Left renal pelvis (tissue), 4 donors: ENCODE measurements around the gene BRD7. TPM values are rescaled to one million over a fixed set of nuclear protein-coding genes. Genes with fewer than 3 reads are reported as not detected.

Source experiments
- DNase-seq, 4 donors: peaks; one replicate each; pipeline ENCODE4 v3.0.0-alpha.2; 2013; ENCODE audit warnings: low read depth in 4 of 4, low spot score in 3 of 4
- polyA plus RNA-seq, 4 donors: library from polyadenylated mRNA; unstranded; fragments of 120-200 nt; gene quantifications; one replicate each; pipeline ENCODE4 v1.2.1, GENCODE V29; 2013; ENCODE audit not compliant: insufficient read length in 4 of 4

The BRD7 gene
- polyA plus RNA-seq, 4 donors, result 82.4 to 138 (median 117) TPM

DNA sequence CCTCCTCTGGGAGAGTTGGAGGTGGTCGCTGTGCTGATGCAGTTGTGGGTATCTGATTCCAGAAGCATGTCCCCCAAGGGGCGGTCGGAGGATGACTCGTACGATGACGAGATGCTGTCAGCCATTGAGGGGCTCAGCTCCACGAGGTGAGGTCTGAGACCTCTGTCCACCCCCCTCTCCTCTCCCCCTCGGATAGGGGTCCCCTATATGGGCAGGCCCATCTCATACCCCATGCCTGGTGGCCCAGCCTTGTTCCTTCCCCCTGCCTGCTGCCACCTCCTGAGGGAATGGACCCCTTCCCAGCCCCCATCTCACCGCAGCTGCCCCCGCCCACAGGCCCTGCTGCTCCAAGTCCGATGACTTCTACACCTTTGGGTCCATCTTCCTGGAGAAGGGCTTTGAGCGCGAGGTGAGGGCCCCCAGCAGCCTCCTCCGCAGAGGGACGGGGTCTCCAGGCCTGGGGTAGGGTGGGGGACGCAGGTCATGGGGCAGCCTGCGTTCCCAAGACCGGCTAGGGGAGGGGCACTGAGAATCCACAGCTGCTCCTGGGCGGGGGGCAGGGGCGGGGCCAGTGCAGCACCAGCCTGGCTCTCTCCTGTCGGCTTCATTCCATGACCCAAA lies 63.2 kb downstream of the BRD7 start:
- no peak for DNase-seq

DNA sequence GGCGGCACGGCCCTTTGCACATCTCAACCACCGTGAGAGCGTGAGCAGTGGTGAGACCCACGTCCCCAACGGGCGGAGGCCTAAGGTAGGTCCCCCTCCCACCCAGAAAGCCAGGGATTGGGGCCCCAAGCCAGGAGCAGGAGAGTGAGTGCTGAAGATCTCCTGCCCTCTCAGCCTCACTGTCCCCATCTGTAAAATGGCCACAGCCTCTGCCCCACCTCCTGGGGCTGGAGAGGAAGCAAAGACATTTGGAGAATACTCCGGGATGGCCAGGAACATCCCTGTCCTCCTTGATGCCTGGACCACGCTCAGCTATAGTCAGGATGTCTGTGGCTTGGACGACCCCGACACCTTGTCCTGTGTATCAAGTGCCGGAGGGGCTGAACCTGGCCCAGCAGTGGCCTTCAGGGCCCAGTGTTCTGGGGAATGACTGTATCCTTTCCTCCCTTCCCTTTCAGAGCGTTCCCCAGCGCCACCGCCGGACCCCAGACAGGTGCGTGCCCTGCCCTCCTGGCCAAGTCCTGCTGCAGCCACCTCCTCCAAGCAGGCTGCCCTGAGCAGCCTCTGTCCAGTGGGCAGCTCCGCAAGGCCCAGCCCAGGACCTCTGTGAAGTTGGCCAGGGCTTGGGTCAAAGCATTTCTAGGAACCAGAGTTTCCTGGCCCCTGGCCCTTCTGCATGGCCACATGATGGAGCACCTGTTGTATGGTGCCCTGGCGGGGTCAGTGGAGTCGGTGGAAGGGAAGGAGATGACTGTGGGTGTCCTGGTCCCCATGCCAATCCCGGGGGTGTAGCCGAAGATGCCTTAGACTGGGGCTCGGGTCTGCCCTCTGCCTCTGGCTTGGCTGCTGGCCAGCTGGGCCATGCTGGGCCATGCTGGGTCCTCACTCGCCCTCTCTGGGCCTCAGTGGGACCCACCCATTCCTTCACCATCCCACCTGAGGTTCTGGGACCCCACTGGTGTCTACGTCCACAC lies 64.0 kb downstream of the BRD7 start:
- no peak for DNase-seq

DNA sequence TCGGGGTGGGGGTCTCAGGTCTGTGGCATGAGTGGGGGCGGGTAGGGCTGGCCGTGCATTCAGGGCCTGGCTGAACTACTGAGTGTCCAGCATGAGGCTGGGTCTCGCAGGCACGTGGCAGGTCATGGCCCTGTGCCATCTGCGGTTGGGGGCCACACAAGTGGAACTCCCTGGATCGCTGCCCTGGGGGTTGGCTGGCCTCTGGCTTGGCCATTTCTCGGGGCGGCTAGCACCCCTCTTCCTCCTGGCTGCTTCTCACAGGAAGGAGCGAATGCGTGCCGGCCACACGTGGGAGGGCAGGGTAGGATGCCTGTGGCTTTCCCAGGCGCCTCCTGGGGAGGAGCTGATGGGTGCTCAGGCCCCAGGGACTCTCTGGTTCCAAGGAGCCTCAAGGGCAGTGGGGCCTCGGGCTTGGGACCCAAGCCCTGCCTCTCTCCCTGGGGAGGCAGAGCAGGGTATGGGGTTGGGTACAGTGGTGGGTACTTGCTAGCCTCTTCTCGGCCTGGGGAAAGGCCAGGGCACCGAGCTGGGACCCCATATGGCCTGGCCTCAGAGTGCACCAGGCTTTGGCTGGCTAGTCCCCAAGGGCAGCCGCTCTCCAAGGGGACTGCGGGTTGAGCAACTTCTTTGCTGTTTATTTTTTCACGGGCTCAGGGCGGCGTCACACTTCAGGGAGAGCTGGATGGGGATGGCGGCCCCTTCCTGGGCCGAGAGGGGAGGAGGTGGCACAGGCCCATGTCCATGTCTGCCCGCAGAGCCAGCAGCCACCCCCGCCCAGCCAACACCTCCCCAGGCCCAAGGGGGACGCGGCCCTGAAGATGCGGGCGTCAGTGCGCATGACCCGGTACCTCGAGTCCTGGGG lies 65.0 kb downstream of the BRD7 start:
- DNase-seq, result no peak

DNA sequence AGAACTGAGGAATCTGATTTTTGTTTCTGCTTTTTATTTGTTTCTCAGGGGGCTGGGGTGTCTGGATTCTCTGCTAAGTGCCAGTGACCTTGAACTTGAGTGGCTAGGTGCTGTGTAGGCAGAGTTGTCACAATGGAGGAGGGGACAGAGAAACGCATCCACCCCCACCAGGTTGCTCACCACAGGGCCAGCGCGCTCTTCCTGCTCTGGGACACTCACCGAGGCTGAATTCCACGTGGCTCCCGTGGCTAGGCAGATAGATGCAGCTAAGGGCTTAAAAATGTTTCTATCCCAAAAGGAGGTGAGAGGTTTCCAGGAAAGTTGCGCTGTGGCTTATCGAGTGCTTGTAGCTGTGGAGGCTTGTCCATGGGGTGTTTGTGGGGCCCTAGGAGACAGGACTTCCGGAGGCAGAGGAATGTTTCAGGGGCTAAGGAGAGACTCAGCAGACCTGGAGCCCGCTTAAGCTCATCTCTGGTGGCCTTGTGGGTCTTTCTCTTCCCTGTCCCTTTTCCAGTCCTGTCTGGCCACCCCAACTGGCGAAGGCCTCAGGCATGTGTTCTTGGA lies 65.7 kb downstream of the BRD7 start:
- no peak for DNase-seq

DNA sequence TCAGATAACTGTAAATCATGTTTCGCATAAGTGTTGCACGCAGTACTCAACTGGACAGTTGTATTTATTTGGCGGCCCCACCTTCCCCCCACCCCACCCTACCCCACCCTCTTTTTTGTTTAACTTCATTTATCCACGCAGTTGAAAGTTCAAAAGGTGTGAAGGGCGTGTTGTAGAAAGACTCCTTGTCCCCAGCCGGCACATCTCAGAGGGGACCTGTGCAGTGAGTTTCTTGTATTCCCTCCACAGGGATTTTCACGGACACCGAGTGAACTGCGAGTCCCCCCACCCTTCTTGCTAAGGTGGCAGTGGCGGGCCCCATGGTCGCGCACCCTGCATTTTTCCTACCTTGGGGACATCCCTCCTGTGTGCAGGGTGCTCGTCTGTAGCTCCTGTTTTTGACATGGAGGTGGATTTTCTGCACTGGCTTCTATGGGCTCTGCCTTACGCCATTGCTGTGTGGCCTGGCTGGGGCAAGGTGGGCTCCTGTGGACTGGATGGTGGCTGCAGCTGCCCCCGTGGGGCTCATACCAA lies 66.2 kb downstream of the BRD7 start:
- no peak for DNase-seq

DNA sequence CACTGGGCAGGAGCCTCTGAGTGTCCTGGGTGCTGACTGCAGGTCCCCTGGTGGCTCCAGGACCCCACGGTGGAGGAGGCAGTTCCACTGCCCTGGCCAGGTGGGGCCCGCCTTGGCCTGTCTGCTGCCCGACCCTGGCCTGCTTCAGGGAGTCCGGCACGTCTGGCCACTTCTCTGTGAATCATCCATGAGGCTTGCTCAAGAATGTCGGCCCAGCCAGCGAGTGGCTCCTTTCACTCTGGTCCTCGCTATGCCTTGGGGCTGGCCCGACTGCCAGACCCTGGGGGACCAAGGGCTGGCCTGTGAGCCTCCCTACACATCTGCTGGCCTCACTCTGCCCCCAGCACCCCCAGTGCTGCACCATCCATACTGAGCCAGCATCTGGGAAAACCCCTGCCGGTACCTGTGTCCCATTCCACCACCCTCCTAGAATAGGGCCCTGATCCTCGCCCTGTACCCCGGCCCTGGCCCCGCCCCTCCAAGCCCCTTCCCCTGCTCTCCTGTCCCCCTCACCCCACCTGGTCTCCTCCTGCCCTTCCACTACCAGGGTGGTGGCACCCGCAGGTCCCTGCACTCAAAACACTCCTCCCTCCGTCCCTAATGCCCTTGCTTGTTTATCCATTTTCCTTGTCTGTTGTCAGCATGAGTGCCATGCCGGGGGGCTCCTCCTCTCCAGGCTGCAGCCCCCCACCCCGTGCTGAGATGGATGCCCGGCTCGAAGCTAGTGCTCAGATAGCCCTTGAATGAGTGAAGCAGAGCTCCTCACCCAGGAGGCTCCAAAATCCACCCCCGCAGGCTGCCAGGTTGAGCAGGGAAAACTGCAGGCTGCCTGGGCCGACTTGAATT lies 66.9 kb downstream of the BRD7 start:
- peak in 1 of 4 donors; percentile 21 for DNase-seq

DNA sequence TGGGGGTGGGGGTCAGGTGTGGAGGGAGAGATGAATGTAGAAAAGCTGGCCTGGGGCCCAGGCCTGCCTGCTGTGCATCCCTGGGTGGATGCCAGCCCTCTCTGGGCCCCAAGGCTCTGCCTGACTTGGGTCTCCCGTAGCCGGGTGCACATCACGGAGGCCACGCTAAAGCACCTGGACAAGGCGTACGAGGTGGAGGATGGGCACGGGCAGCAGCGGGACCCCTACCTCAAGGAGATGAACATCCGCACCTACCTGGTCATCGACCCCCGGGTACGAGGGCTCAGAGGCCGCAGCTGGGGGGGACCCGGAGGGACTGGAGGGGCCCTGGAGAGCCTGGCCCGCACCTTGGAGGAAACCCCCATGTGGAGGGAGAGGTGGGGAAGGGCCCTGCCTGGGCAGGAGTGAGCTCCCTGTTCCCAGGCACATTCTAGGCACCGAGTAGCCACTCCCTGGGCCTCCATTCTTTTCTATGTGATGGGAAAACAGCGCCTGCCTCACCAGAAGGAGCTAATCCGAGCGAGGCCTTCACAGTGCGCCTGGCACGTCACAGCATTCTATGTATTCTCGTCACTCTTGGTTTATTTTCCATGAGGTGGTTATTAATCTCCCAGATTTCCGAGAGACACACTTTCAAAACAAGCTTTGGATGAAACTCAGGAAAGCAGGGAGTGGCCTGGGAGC lies 67.7 kb downstream of the BRD7 start:
- no peak for DNase-seq

DNA sequence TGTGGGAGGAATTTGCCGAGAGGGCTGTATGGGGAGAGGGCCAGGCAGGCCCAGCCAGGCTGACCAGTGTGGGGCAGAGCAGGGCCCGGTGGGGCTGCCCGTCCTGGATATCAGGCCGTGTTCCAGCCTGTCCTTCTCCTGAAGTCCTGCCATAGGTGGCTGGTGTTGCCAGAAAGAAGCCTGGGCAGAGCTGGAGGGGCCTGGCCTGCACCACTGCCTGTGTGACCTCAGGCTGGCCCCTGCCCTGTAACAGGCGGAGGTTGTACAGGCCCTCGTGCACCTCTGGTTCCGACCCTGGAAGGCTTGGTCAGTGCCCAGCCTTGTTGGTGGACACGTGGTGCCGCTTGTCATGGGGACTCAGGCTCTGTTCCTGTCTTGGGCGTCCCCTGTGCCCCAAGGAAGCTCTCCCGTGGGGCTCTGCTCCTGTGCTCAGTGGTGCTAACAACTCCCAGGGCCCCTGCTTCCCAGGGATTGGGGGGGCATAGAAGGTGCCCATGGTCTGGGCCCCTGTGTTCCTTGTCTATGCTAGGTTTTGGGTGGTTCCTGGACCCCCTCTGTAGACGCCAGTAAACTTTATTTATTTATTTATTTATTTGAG lies 69.2 kb downstream of the BRD7 start:
- DNase-seq, result no peak

DNA sequence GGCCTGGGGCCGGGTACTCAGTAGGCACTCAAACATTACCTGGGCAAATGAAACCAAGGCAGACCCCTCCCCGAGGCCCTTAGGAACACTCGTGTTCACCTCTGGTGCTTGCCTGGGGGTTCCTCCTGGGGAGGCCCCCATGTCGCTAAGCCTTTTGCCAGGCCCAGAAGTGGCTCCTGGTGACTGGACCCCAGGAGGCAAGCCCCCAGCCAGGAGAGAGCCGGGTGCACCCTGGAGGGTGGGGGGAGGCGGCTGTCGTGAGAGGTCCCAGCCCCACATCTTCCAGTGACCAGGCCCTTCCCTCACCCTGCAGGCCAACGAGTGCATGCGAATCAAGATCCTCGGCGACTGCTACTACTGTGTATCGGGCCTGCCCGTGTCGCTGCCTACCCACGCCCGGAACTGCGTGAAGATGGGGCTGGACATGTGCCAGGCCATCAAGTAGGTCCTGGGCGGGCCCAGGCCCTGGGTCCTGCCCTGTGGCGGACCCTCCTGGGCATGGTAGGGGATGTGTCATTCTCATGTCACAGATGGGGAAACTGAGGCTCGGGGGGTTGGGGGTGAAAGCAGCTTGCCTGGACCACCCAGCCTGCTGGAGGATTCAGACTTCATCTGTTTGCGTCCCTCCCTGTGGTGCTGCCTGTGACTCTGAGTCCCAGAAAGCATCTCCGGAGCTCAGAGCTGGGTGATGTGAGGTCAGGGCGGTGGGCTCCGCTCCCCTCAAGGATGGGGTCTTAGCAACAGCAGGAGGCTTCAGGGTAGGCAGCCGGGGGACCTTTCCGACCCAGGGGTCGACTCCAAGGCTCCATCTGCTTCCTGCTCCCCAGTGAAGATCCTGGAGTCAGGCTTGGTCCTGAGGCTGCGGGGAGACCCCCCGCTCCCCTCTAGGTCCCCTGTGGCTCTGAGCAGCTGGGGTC lies 69.9 kb downstream of the BRD7 start:
- DNase-seq, result no peak

DNA sequence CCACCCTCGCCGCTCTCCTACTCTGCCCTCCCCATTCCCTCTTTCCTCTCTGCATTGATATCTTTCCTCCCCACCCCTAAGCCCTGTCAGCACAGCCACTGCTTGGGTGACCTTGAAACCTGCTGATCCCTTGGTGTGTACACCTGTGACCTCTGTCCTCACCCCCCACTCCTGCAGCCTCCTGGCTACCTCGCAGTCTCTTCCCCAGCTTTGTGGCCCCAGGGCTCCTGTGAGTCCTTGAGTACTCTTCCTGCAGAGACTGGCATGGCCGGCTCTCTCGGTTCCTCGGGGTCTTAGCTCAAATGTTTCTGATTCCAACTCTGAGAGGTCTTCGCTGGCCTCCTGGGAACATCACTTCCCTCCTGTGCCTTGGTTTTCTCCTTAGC lies 70.7 kb downstream of the BRD7 start:
- no peak for DNase-seq

DNA sequence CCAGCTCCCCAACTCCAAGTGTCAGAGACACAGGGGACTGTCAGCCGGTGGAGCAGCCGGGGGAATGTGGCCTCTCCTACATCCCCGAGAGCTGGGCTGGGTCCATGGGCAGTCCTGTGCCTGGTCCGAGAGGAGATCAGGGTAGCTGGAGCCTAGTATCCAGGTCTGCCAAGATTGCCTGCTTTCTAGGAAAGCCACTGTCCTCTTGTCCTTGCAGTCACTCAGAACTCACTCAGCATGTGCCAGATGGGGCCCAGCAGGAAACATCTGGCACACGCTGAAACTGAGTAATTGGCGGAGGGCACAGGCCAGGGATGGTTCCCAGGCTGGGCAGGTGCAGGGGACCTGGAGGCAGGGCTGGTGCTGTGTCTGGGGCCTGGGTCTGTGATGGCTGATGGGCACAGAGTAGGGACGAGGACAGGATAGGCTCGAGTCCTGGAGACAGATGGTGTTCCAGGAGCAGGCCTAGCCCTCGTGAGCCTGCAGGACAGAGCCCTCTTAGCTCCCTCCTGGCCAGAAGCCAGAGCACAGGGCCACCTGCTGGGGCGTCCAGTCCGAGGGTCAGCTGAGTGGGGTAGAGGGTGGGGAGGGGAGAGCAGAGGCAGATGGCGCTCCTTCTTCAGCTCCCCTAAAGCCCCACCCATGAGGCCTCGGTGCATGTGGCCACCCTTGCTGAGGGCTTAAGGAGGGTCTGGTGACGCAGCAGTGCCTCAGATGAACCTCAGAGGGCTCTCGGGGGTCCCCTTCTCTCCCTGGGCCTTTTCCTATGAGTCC lies 71.3 kb downstream of the BRD7 start:
- no peak for DNase-seq

DNA sequence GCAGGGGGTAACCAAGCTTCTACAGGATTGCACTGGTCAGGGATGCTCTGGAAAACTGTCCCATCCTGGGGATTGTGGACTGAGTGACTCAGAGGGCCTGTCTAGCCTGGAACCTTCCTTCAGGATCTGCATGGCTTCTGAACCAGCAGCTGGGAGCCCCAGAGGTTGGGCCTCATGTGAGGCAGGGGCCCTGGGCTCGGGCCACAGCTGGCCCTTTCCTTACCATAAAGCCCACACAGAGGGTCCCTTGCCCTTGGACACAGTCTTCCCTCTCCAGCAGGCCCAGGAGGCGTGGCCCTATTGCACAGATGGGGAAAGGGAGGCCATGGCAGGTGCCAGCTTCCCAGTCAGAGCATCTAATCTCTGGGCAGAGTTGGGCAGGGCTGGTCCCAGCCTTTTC lies 72.0 kb downstream of the BRD7 start:
- DNase-seq, result no peak

DNA sequence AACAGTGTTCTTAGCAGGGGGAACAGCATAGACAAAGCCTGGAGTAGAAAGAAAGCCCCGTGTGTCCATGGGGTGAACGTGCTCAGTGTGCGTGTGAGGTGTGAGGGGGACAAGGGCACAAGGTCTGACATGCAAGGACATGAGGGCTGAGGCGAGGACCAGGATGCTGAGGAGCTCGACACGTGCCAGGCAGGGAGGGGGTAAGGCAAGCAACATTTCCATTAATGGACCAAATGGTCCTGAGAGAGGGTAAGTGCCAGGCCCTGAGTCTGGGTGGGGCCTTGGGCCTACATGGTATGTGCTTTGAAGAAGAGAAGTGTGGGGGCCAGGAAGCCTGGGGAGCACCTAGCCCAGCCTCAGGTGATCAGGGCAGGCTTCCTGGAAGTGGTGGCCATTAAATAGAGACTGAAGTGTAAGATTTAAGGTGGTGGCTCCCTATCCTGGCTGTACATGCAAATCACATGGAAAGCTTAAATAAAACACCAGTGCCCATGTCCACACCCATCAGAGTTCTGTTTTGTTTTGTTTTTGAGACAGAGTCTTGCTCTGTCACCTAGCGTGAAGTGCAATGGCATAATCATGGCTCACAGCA lies 73.2 kb downstream of the BRD7 start:
- no peak for DNase-seq

DNA sequence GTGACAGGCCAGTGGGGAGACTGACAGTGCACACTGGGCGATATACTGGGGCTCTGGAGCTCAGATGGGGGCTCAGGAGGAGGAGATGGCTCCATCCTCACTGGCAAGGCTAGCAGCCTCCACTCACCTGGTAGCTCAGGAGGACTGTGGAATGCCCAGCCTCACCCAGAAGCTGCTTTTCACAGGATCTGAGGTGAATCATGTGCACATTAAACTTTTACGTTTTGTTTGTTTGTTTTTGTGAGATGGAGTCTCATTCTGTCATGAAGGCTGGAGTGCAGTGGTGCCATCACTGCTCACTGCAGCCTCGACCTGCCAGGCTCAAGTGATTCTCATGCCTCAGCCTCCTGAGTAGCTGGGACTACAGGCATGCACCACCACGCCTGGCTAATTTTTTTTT lies 73.8 kb downstream of the BRD7 start:
- DNase-seq, result no peak

DNA sequence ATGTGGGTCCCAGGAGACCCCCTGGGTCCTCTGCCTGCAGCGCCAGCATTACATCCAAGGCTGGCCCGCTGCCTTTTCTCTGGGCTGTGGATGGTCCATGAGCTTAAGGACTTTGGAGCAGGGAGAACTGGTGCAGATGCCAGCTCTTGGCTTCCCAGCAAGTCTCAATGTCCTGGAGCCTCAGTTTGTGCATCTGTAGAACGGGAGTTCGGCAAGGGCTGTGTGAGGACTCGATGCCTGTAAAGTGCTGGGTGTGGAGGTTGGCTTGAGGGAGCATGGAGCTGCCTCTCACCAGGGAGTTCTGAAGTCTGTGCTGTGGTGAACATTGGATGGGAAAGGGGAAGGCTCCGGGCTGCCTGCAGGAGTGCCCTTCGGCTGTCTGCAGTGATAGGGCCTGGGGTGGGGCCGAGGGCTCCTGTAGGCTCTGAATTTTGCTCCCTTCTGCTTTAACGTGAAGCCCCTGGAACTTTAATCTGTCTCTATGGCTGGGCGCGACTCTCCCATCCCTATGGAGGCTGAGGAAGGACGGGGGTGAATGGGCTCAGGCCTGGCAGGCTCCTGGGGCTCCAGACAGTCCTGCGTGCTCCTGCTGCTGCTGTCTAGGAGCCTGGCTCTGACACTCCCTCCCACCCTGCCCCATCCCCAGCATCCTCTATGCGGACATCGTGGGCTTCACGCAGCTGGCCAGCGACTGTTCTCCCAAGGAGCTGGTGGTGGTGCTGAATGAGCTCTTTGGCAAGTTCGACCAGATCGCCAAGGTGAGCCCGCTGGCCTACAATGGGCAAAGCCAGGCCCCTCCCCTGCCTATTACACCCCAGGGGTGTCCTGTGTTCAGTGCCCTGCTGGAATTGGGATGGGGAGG lies 74.6 kb downstream of the BRD7 start:
- no peak for DNase-seq
